ENCODE results near the gene POLR3GL. TPM values are rescaled to one million over a fixed set of nuclear protein-coding genes. Genes with fewer than 3 reads are reported as not detected.

Gene POLR3GL
- total and polyA plus RNA-seq, 2 experiments from 2014 or later: 3.1 to 9.5 TPM

GRCh38 chr1:145917595-145917994 lies 46.9 kb upstream of the POLR3GL start:
- peak overlapping the region; percentile 84 for H3K4me3 ChIP-seq
- no peak for DNase-seq (ENCODE audit: low spot score)
- TF ChIP-seq NANOG (IDR thresholded peaks at IDR 0.05; ENCODE audit: borderline replicate concordance) (no peak), CREB1 (CRISPR knock-in tag; IDR thresholded peaks at IDR 0.05; ENCODE audit: low read depth) (no peak), EZH2 (IDR thresholded peaks at IDR 0.05; ENCODE audit: low read depth, unreplicated experiment) (no peak), POLR2AphosphoS5 (IDR thresholded peaks at IDR 0.05; ENCODE audit: low read depth) (no peak), EZH2phosphoT487 (IDR thresholded peaks at IDR 0.05; ENCODE audit: unreplicated experiment) (no peak), ZNF331 (CRISPR knock-in tag; IDR thresholded peaks at IDR 0.05; ENCODE audit: low read depth) (no peak)
- TF ChIP-seq, protein P1, sequence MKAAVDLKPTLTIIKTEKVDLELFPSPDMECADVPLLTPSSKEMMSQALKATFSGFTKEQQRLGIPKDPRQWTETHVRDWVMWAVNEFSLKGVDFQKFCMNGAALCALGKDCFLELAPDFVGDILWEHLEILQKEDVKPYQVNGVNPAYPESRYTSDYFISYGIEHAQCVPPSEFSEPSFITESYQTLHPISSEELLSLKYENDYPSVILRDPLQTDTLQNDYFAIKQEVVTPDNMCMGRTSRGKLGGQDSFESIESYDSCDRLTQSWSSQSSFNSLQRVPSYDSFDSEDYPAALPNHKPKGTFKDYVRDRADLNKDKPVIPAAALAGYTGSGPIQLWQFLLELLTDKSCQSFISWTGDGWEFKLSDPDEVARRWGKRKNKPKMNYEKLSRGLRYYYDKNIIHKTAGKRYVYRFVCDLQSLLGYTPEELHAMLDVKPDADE (IDR thresholded peaks at IDR 0.05): no peak
- H3K27ac ChIP-seq (ENCODE audit: low read depth): no peak overlapping the region
- ATAC-seq: no peak; the same call in 1 of the 3 replicates
- peaks cover 8% of the 10 kb centered on the region; the same call in 1 of the 2 replicates for H3K27me3 ChIP-seq (ENCODE audit: insufficient read depth)
- no peaks in the 10 kb centered on the region for H3K79me2 ChIP-seq (replicated peaks; ENCODE audit: insufficient read depth)
- H3K4me1 Mint-ChIP-seq: peaks cover 12% of the 10 kb centered on the region; the same call in 2 of the 3 replicates
- H4K20me1 ChIP-seq (replicated peaks; ENCODE audit: insufficient read depth): no peaks in the 10 kb centered on the region; the same call in 1 of the 2 replicates
- H3K4me3 Mint-ChIP-seq: peak overlapping the region; percentile 92
- H3K4me2 ChIP-seq: peak overlapping the region; percentile 99
- no peaks in the 10 kb centered on the region; the same call in 1 of the 2 replicates for H3F3A ChIP-seq (replicated peaks; ENCODE audit: low read depth)
- peaks cover 5% of the 10 kb centered on the region; the same call in 1 of the 2 replicates for H3K36me3 ChIP-seq (ENCODE audit: insufficient read depth)
- H3K27ac Mint-ChIP-seq: no peak overlapping the region
- no peaks in the 10 kb centered on the region for H3K9me3 Mint-ChIP-seq
- peak overlapping the region; percentile 99 for H2AFZ ChIP-seq
- peaks cover 7% of the 10 kb centered on the region for H3K36me3 Mint-ChIP-seq (ENCODE audit: low read depth)
- H3K27me3 Mint-ChIP-seq (ENCODE audit: insufficient read depth, low read depth, poor library complexity): peaks cover 20% of the 10 kb centered on the region
- H3K9me2 ChIP-seq (ENCODE audit: insufficient read depth): no peaks in the 10 kb centered on the region
- H3K4me1 ChIP-seq (ENCODE audit: insufficient read depth): peaks cover 6% of the 10 kb centered on the region; the same call in 1 of the 2 replicates

DNA sequence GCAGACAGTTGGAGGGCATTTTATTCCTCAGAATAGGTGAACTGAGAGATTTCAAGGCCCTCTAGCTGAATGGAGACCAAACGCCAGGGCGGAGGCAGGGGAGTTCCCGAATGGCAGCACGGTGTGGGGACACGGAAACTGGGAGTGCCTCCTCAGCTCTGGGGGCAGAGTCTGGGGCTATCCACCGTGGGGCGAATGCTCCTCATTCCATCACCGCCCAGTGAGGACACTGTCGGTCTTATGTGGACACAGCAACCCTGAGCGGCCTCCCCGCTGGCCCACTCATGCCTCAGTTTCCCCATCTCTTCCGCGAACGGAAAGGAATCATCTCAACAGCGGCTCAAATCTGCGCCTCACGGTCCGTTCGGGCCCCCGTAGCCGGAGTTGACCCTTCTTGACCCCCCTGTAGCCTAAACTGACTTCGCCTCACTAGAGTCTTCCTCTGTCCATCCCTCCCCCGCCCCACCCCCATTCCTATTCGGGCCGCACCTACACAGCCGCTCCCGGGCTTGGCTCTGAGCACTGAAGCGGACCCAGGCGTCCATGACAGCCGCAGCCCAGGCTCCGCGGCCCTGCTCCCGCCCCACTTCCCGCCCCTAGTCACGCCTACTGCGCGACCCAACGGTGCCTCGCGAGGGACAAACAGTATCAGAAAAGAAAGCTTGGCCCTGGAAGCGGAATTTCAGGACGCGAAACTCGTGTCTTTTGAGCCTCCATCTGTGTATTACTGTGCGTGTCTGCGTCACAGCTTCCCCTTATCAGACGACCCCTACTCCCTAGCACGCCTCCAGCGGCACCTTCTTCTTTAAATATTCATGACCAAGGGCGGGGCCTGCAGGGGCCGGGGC lies 46.1 kb upstream of the POLR3GL start, which contains the start of gene PEX11B:
Gene PEX11B, minus strand, starts transcription at position 574 of the 848 bp plus-strand sequence. Its CDS starts 29 bp downstream, at position 545.
- Mint-ChIP-seq H3K4me1 (peaks cover 12% of the 10 kb centered on the region; the same call in 2 of the 3 replicates), H3K9me3 (no peaks in the 10 kb centered on the region), H3K27me3 (ENCODE audit: insufficient read depth, low read depth, poor library complexity) (peaks cover 20% of the 10 kb centered on the region), H3K27ac (peak within 1 kb of the TSS; percentile 72), H3K36me3 (ENCODE audit: low read depth) (peaks cover 14% of the 10 kb centered on the region), H3K4me3 (peak within 1 kb of the TSS; percentile 92)
- H2AFZ ChIP-seq: peak within 1 kb of the TSS; percentile 99
- H3K4me3 ChIP-seq: peak within 1 kb of the TSS; percentile 84
- peaks cover 8% of the 10 kb centered on the region; the same call in 1 of the 2 replicates for H3K27me3 ChIP-seq (ENCODE audit: insufficient read depth)
- H3K79me2 ChIP-seq (replicated peaks; ENCODE audit: insufficient read depth): no peaks in the 10 kb centered on the region
- TF ChIP-seq JUNB (IDR thresholded peaks at IDR 0.05; ENCODE audit: unreplicated experiment): no peak
- TF ChIP-seq, protein P1 (IDR thresholded peaks at IDR 0.05): no peak
- TF ChIP-seq CREB1 (CRISPR knock-in tag; IDR thresholded peaks at IDR 0.05; ENCODE audit: low read depth): peak; percentile 55; the same call in 1 of the 2 replicates
- H3F3A ChIP-seq (replicated peaks; ENCODE audit: low read depth): no peaks in the 10 kb centered on the region; the same call in 1 of the 2 replicates
- peaks cover 6% of the 10 kb centered on the region; the same call in 1 of the 2 replicates for H3K36me3 ChIP-seq (ENCODE audit: insufficient read depth)
- H3K9me2 ChIP-seq (ENCODE audit: insufficient read depth): no peaks in the 10 kb centered on the region
- no peak within 1 kb of the TSS for H3K27ac ChIP-seq (ENCODE audit: low read depth)
- peak within 1 kb of the TSS; percentile 99 for H3K4me2 ChIP-seq
- H3K4me1 ChIP-seq (ENCODE audit: insufficient read depth): peaks cover 6% of the 10 kb centered on the region; the same call in 1 of the 2 replicates
- ATAC-seq: peak; percentile 84
- no peaks in the 10 kb centered on the region; the same call in 1 of the 2 replicates for H4K20me1 ChIP-seq (replicated peaks; ENCODE audit: insufficient read depth)
- peak; percentile 94 for DNase-seq (ENCODE audit: low spot score)
